IPS-NIHi7 (cell line): ENCODE results near the gene MYH11.
"Not testable (repeated sequence)": the region's sequence is repeated elsewhere in the genome, so short reads cannot be mapped to it uniquely, and the experiment has no call there.

Experiments used
- DNase-seq: peaks from one replicate; pipeline ENCODE4 v3.0.0; 2012; ENCODE audit warnings: mixed read lengths; ENCODE audit errors: extremely low spot score

MYH11 gene

GRCh38 chr16:15876503-15876902, 19.7 kb upstream of the MYH11 start:
- DNase-seq, result no peak

- DNase-seq, result peak; percentile 53
These were observed 18.0 kb upstream of the MYH11 start for GRCh38 chr16:15874745-15875314.

- no peak for DNase-seq
These were observed 16.9 kb upstream of the MYH11 start for GRCh38 chr16:15873737-15874136.

GRCh38 chr16:15873301-15873700, 16.5 kb upstream of the MYH11 start:
- no peak for DNase-seq

- no peak for DNase-seq
These were observed 13.2 kb upstream of the MYH11 start for GRCh38 chr16:15870011-15870410.

GRCh38 chr16:15866451-15866850, 9.6 kb upstream of the MYH11 start:
- DNase-seq, result no peak

- no peak for DNase-seq
These were observed 8.9 kb upstream of the MYH11 start for GRCh38 chr16:15865742-15866141.

GRCh38 chr16:15864939-15865338, 8.1 kb upstream of the MYH11 start:
- DNase-seq, result no peak

- DNase-seq, result no peak
These were observed 5.2 kb upstream of the MYH11 start for GRCh38 chr16:15861996-15862395.

GRCh38 chr16:15858921-15859668, 2.3 kb upstream of the MYH11 start:
- DNase-seq, result no peak

GRCh38 chr16:15857724-15858560, 1.1 kb upstream of the MYH11 start:
- DNase-seq, result peak; percentile 73

- DNase-seq, result no peak
These were observed 646 bp downstream of the MYH11 start for GRCh38 chr16:15856182-15856581.

- no peak for DNase-seq
These were observed 1.2 kb downstream of the MYH11 start for GRCh38 chr16:15855704-15856003.

GRCh38 chr16:15854906-15855703, 1.7 kb downstream of the MYH11 start:
- no peak for DNase-seq

- no peak for DNase-seq
These were observed 2.8 kb downstream of the MYH11 start for GRCh38 chr16:15854061-15854460.

- DNase-seq, result no peak
These were observed 3.8 kb downstream of the MYH11 start for GRCh38 chr16:15853021-15853420.

- not testable (repeated sequence) for DNase-seq
These were observed 6.3 kb downstream of the MYH11 start for GRCh38 chr16:15850555-15850954.

GRCh38 chr16:15849209-15849981, 7.4 kb downstream of the MYH11 start:
- DNase-seq, result no peak

- no peak for DNase-seq
These were observed 9.1 kb downstream of the MYH11 start for GRCh38 chr16:15847611-15848175.

GRCh38 chr16:15846510-15846909, 10.3 kb downstream of the MYH11 start:
- DNase-seq, result no peak
